GM19463 (cell line): Measurements from ENCODE around the gene SRRT.
"Not testable (repeated sequence)": the region's sequence is repeated elsewhere in the genome, so short reads cannot be mapped to it uniquely, and the experiment has no call there.

ENCODE experiments used
- ATAC-seq: cut with Tn5 transposase; IDR thresholded peaks from one replicate; pipeline ENCODE4 v1.9.1; 2021; ENCODE audit warnings: mild to moderate bottlenecking, moderate library complexity; ENCODE audit not compliant: unreplicated experiment

Gene SRRT

GRCh38 chr7:100854146-100854895 is 20.6 kb upstream of the SRRT start:
- no peak for ATAC-seq

GRCh38 chr7:100854899-100855298 is 20.0 kb upstream of the SRRT start:
- ATAC-seq: not testable (repeated sequence)

- no peak for ATAC-seq
These were observed 19.4 kb upstream of the SRRT start for GRCh38 chr7:100855515-100855914.

- ATAC-seq: no peak
These were observed 18.0 kb upstream of the SRRT start for GRCh38 chr7:100856871-100857282.

GRCh38 chr7:100859856-100860255 is 15.0 kb upstream of the SRRT start:
- no peak for ATAC-seq

- no peak for ATAC-seq
These were observed 13.9 kb upstream of the SRRT start for GRCh38 chr7:100860702-100861615.

GRCh38 chr7:100861616-100861985 is 13.3 kb upstream of the SRRT start:
- ATAC-seq: no peak

- ATAC-seq: no peak
These were observed 11.4 kb upstream of the SRRT start for GRCh38 chr7:100863406-100863950.

GRCh38 chr7:100864263-100864845 is 10.5 kb upstream of the SRRT start:
- no peak for ATAC-seq

GRCh38 chr7:100865372-100865911 is 9.5 kb upstream of the SRRT start:
- no peak for ATAC-seq

GRCh38 chr7:100865938-100866728 is 8.8 kb upstream of the SRRT start:
- no peak for ATAC-seq

GRCh38 chr7:100866729-100867039 is 8.2 kb upstream of the SRRT start:
- no peak for ATAC-seq

- ATAC-seq: peak; percentile 51
These were observed 7.7 kb upstream of the SRRT start, which contains the start of gene TRIP6 for GRCh38 chr7:100867040-100867775. Gene TRIP6, plus strand, starts transcription at chr7:100867387. Its CDS starts 111 bp downstream, at chr7:100867498.

GRCh38 chr7:100867776-100868485 is 7.0 kb upstream of the SRRT start:
- no peak for ATAC-seq

GRCh38 chr7:100873599-100874299 is 1.2 kb upstream of the SRRT start:
- ATAC-seq: no peak

GRCh38 chr7:100874300-100874576 is 665 bp upstream of the SRRT start:
- ATAC-seq: no peak

- ATAC-seq: no peak
These were observed 451 bp downstream of the SRRT start for GRCh38 chr7:100875356-100875751.

- ATAC-seq: no peak
These were observed 3.1 kb downstream of the SRRT start for GRCh38 chr7:100878013-100878412.

GRCh38 chr7:100878685-100879084 is 3.8 kb downstream of the SRRT start:
- no peak for ATAC-seq
